Tibial nerve (tissue), 4 donors: ENCODE results near the gene TPGS1.

Experiments
- CTCF ChIP-seq, 5 experiments: fragments of 200-600 bp in 3 of 5; fragments of 450-650 bp in 2 of 5; sonication (generic) in 3 of 5; IDR thresholded peaks; one replicate each; pipeline ENCODE4 v1.5.1; 2016 to 2019; ENCODE audit warnings: antibody characterized with exemption in 5 of 5, mild to moderate bottlenecking in 3 of 5, moderate library complexity in 2 of 5
- EP300 ChIP-seq, 2 donors: sonication (generic); formaldehyde crosslinking; IDR thresholded peaks; one replicate each; pipeline ENCODE4 v1.6.1; 2017; ENCODE audit warnings: antibody characterized with exemption in 2 of 2, mild to moderate bottlenecking in 1 of 2
- POLR2A ChIP-seq, 2 donors: fragments of 450-650 bp; IDR thresholded peaks; one replicate each; pipeline ENCODE4 v1.6.1; 2017; ENCODE audit warnings: antibody characterized with exemption in 2 of 2, mild to moderate bottlenecking in 2 of 2, moderate library complexity in 2 of 2

GRCh38 chr19:538641-539428 is 31.5 kb downstream of the TPGS1 start:
- no peak for TF ChIP-seq CTCF (IDR thresholded peaks at IDR 0.05)
- TF ChIP-seq EP300 (IDR thresholded peaks at IDR 0.05) = no peak
- no peak for TF ChIP-seq POLR2A (IDR thresholded peaks at IDR 0.05)
